HepG2 (cell line): ENCODE results near the gene TPTE2. TPM values are rescaled to one million over a fixed set of nuclear protein-coding genes. Genes with fewer than 3 reads are reported as not detected.

Experiments used
- ATF4 ChIP-seq, 2 experiments: fragments of 450-650 bp in 1 of 2; sonication (generic) in 1 of 2; formaldehyde crosslinking; IDR thresholded peaks; 2 replicates each; pipeline versions ENCODE4 v1.5.0 to v1.8.0; 2020 to 2022; ENCODE audit warnings: mild to moderate bottlenecking in 1 of 2, missing genetic modification reagents in 1 of 2
- DNMT1 ChIP-seq: sonication (generic); formaldehyde crosslinking; IDR thresholded peaks from 2 replicates; pipeline ENCODE4 v1.5.1; 2020; ENCODE audit warnings: mild to moderate bottlenecking, missing genetic modification reagents
- FOXA3 ChIP-seq: IDR thresholded peaks from 2 replicates; pipeline ENCODE4 v1.6.1; 2016; ENCODE audit warnings: missing genetic modification reagents, missing compliant biosample characterization
- GATAD1 ChIP-seq: IDR thresholded peaks from 2 replicates; pipeline ENCODE4 v1.6.1; 2016; ENCODE audit warnings: missing genetic modification reagents, missing compliant biosample characterization
- IKZF5 ChIP-seq: IDR thresholded peaks from 2 replicates; pipeline ENCODE4 v1.6.1; 2018; ENCODE audit warnings: missing genetic modification reagents, mild to moderate bottlenecking, missing compliant biosample characterization
- MLX ChIP-seq: IDR thresholded peaks from 2 replicates; pipeline ENCODE4 v1.6.1; 2016
- NFE2L1 ChIP-seq: sonication (generic); formaldehyde crosslinking; IDR thresholded peaks from 2 replicates; pipeline ENCODE4 v1.4.0; 2020; ENCODE audit warnings: missing genetic modification reagents, mild to moderate bottlenecking, borderline replicate concordance
- NKX3-1 ChIP-seq: sonication (generic); formaldehyde crosslinking; IDR thresholded peaks from 2 replicates; pipeline ENCODE4 v1.5.0; 2020; ENCODE audit warnings: missing genetic modification reagents
- ONECUT2 ChIP-seq: sonication (generic); formaldehyde crosslinking; IDR thresholded peaks from 2 replicates; pipeline ENCODE4 v1.4.0; 2020; ENCODE audit warnings: missing genetic modification reagents
- POLR2AphosphoS2 ChIP-seq: IDR thresholded peaks from 2 replicates; pipeline ENCODE4 v1.6.1; 2011; ENCODE audit warnings: low read depth, low read length, improper control_type of control experiment
- ZBTB25 ChIP-seq: IDR thresholded peaks from 2 replicates; pipeline ENCODE4 v1.6.1; 2018; ENCODE audit warnings: missing genetic modification reagents
- ZFY ChIP-seq: sonication (generic); formaldehyde crosslinking; IDR thresholded peaks from 2 replicates; pipeline ENCODE4 v1.4.0; 2020; ENCODE audit warnings: missing genetic modification reagents
- ZNF30 ChIP-seq: sonication (generic); formaldehyde crosslinking; IDR thresholded peaks from 2 replicates; pipeline ENCODE4 v1.5.0; 2020; ENCODE audit warnings: mild to moderate bottlenecking, missing genetic modification reagents
- ZNF407 ChIP-seq: sonication (generic); formaldehyde crosslinking; IDR thresholded peaks from one replicate; pipeline ENCODE4 v1.5.1; 2020; ENCODE audit warnings: mild to moderate bottlenecking, missing genetic modification reagents; ENCODE audit errors: not compliant biosample characterization
- polyA plus RNA-seq, 8 experiments: library from polyadenylated mRNA; depleted of rRNA in 3 of 8; stranded (reverse) in 7 of 8; unstranded in 1 of 8; fragments of >200 nt; fragmentation: Illumina TruSeq in 4 of 8; extraction: Trizol in 4 of 8; gene quantifications; 2 replicates each; pipeline versions ENCODE4 v1.2.1 to v1.2.3, GENCODE V29; 2011 to 2016; ENCODE audit warnings: low read depth in 4 of 8, missing spikeins in 1 of 8, mixed read lengths in 1 of 8; ENCODE audit not compliant: insufficient read depth in 1 of 8
- total RNA-seq, 5 experiments: library from RNA; depleted of rRNA; stranded (reverse); fragments of >200 nt; fragmentation: Illumina TruSeq; extraction: Trizol; gene quantifications; 2 replicates each; pipeline ENCODE4 v1.2.3, GENCODE V29; 2016; ENCODE audit warnings: low read depth in 1 of 5

Gene TPTE2
- total and polyA plus RNA-seq, 2 of the 13 experiments (the other 11 are each of a cell fraction or from before 2014, with no cell fraction given), result 0.07 TPM; not detected in 1

GRCh38 chr13:19586904-19587634, 25.7 kb upstream of the TPTE2 start (continued):
- TF ChIP-seq ZBTB25 (no peak), DNMT1 (CRISPR knock-in tag) (no peak), NKX3-1 (no peak), MLX (CRISPR knock-in tag) (no peak), ATF4 (CRISPR knock-in tag; IDR thresholded peaks at IDR 0.05) (0 out of 4 replicates have a peak, but pooled peaks of 1 of the 2 experiments have one; percentile 11), GATAD1 (CRISPR knock-in tag) (0 out of 2 replicates have a peak, but pooled peaks have one; percentile 12), NFE2L1 (no peak), POLR2AphosphoS2 (no peak), IKZF5 (CRISPR knock-in tag) (0 out of 2 replicates have a peak, but pooled peaks have one; percentile 50), ZNF30 (CRISPR knock-in tag) (no peak), ZFY (CRISPR knock-in tag) (peak; percentile 38; the same call in 1 of the 2 replicates), ONECUT2 (CRISPR knock-in tag) (no peak), ZNF407 (CRISPR knock-in tag) (no peak), FOXA3 (CRISPR knock-in tag) (no peak)
